HEK293 (cell line): ENCODE results near the gene SCYGR7.

Source experiments
- ZBTB17 ChIP-seq: fragments of 450-650 bp; formaldehyde crosslinking; IDR thresholded peaks from 2 replicates; pipeline ENCODE4 v1.5.1; 2016; ENCODE audit warnings: missing biosample characterization, missing genetic modification characterization
- TF ChIP-seq, protein P1 (sequence below): fragments of 450-650 bp; formaldehyde crosslinking; IDR thresholded peaks from 2 replicates; pipeline ENCODE4 v1.5.1; 2016; ENCODE audit warnings: missing biosample characterization, missing genetic modification characterization

DNA sequence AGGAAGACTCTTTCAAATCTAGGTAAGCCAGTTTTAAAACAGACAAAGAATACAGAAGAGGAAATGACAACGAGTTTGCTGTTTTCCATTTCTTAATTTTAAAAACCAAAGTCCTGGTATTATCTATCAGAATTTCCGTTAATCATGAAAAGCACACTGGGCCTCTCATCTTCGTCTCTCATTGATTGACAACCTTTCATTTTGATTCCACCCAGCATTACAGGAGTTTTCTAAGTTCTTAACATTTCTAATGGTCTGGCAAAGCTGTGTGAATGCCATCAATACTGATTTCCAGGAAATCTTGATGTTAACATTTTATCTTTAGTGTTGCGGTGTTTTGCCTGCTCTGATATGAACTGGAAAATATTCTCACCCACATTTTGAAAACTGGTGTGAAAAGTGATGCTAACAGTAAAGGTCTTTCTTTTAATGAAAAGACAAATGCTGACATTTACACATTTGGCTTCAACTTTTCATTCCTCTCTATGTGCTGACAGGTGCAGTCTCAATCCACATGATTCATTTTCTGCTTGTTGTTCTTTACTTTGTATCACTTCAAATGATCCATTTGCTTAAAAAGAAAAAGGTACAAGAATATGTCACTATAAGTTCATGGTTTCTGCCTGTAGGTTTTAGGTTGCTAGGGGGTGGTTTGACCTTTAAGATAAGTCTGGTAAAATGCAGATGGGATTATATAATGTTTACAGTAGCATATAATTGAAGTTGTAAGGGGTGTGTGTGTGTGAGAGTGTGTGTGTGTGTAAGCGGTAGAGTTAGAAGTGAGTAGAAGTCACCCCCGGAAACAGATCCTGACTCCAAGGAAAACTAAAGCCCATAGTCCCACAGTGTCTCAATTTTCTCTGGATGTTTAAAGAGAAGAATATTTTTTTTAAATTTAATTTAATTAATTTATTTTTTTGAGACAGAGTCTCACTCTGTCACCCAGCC is 47.0 kb downstream of the SCYGR7 start:
- TF ChIP-seq, protein P1, sequence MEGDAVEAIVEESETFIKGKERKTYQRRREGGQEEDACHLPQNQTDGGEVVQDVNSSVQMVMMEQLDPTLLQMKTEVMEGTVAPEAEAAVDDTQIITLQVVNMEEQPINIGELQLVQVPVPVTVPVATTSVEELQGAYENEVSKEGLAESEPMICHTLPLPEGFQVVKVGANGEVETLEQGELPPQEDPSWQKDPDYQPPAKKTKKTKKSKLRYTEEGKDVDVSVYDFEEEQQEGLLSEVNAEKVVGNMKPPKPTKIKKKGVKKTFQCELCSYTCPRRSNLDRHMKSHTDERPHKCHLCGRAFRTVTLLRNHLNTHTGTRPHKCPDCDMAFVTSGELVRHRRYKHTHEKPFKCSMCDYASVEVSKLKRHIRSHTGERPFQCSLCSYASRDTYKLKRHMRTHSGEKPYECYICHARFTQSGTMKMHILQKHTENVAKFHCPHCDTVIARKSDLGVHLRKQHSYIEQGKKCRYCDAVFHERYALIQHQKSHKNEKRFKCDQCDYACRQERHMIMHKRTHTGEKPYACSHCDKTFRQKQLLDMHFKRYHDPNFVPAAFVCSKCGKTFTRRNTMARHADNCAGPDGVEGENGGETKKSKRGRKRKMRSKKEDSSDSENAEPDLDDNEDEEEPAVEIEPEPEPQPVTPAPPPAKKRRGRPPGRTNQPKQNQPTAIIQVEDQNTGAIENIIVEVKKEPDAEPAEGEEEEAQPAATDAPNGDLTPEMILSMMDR (tag by site-specific recombination) = no peak
- no peak for TF ChIP-seq ZBTB17 (tag by site-specific recombination)
